BE2C (cell line): ENCODE data around the gene FAM120A.

ENCODE experiments used
- DNase-seq: peaks from one replicate; pipeline ENCODE4 v3.0.0-alpha.2; 2020
- H3K27me3 ChIP-seq: fragments of 250-450 bp; sonication (Bioruptor Pico); 2 replicates; pipeline ENCODE4 v1.5.1; 2020; ENCODE audit warnings: mild to moderate bottlenecking
- H3K36me3 ChIP-seq: fragments of 250-450 bp; sonication (Bioruptor Pico); 2 replicates; pipeline ENCODE4 v1.5.1; 2020; ENCODE audit warnings: mild to moderate bottlenecking
- H3K4me1 ChIP-seq: fragments of 250-450 bp; sonication (Bioruptor Pico); 2 replicates; pipeline ENCODE4 v1.5.1; 2020
- H3K4me3 ChIP-seq: 2 replicates; pipeline ENCODE4 v1.5.1; 2011; ENCODE audit warnings: low read depth, low read length
- H3K9me3 ChIP-seq: fragments of 250-450 bp; sonication (Bioruptor Pico); 2 replicates; pipeline ENCODE4 v1.5.1; 2020
- CTCF ChIP-seq: IDR thresholded peaks from 2 replicates; pipeline ENCODE4 v1.5.1; 2012; ENCODE audit warnings: mild to moderate bottlenecking, low read depth, low read length

Gene FAM120A

GRCh38 chr9:93460689-93461413 is 9.4 kb downstream of the FAM120A start:
- Histone ChIP-seq H3K4me3 (no peak overlapping the region), H3K4me1 (peaks cover 7% of the 10 kb centered on the region; the same call in 1 of the 2 replicates), H3K36me3 (peaks cover 7% of the 10 kb centered on the region), H3K27me3 (no peaks in the 10 kb centered on the region), H3K9me3 (no peaks in the 10 kb centered on the region)
- DNase-seq: no peak
- TF ChIP-seq CTCF: no peak

- DNase-seq: no peak
- peaks cover 6% of the 10 kb centered on the region for H3K36me3 ChIP-seq
- H3K9me3 ChIP-seq: no peaks in the 10 kb centered on the region
- H3K4me3 ChIP-seq: no peak overlapping the region
- peaks cover 7% of the 10 kb centered on the region; the same call in 1 of the 2 replicates for H3K4me1 ChIP-seq
- H3K27me3 ChIP-seq: no peaks in the 10 kb centered on the region
- no peak for TF ChIP-seq CTCF
Observed at GRCh38 chr9:93461414-93461743, 9.9 kb downstream of the FAM120A start.

- peaks cover 3% of the 10 kb centered on the region; the same call in 1 of the 2 replicates for H3K36me3 ChIP-seq
- TF ChIP-seq CTCF: no peak
- H3K9me3 ChIP-seq: no peaks in the 10 kb centered on the region
- H3K4me1 ChIP-seq: peaks cover 7% of the 10 kb centered on the region; the same call in 1 of the 2 replicates
- DNase-seq: no peak
- H3K4me3 ChIP-seq: no peak overlapping the region
- H3K27me3 ChIP-seq: no peaks in the 10 kb centered on the region
Observed at GRCh38 chr9:93461821-93462220, 10.3 kb downstream of the FAM120A start.

GRCh38 chr9:93463638-93464248 is 12.3 kb downstream of the FAM120A start:
- Histone ChIP-seq H3K36me3 (peaks cover 3% of the 10 kb centered on the region; the same call in 1 of the 2 replicates), H3K9me3 (no peaks in the 10 kb centered on the region), H3K27me3 (no peaks in the 10 kb centered on the region), H3K4me3 (no peak overlapping the region), H3K4me1 (peaks cover 7% of the 10 kb centered on the region; the same call in 1 of the 2 replicates)
- no peak for DNase-seq
- TF ChIP-seq CTCF: no peak

GRCh38 chr9:93464395-93464794 is 12.9 kb downstream of the FAM120A start:
- no peak for DNase-seq
- peaks cover 3% of the 10 kb centered on the region; the same call in 1 of the 2 replicates for H3K36me3 ChIP-seq
- no peaks in the 10 kb centered on the region for H3K9me3 ChIP-seq
- no peaks in the 10 kb centered on the region for H3K27me3 ChIP-seq
- no peak for TF ChIP-seq CTCF
- H3K4me3 ChIP-seq: no peak overlapping the region
- peaks cover 2% of the 10 kb centered on the region; the same call in 1 of the 2 replicates for H3K4me1 ChIP-seq

GRCh38 chr9:93464876-93465275 is 13.4 kb downstream of the FAM120A start:
- no peak for TF ChIP-seq CTCF
- H3K4me1 ChIP-seq: peaks cover 2% of the 10 kb centered on the region; the same call in 1 of the 2 replicates
- H3K27me3 ChIP-seq: no peaks in the 10 kb centered on the region
- no peak for DNase-seq
- peaks cover 3% of the 10 kb centered on the region; the same call in 1 of the 2 replicates for H3K36me3 ChIP-seq
- H3K4me3 ChIP-seq: no peak overlapping the region
- H3K9me3 ChIP-seq: no peaks in the 10 kb centered on the region
